ENCODE data around the gene HPS4.

Gene HPS4

DNA sequence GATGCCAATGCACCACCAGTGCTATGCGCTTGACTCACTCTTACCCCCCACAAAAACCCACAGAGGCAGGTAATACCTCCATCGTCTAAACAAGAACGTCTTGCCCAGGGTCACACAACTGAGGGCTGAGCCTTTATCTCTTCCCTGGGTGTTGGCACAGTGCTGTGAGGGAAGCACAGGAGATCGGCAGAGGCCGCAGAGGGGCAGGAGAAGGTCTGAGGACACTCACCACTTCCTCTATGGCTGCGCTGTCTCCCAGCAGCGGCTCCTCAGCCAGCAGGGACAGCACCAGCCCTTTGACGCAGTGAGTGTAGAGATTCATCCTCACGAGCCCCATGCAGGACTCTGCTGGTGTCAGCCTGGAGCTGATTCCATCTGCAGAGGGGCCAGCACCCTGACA lies 19.9 kb downstream of the HPS4 start:
- no peak for ATAC-seq

DNA sequence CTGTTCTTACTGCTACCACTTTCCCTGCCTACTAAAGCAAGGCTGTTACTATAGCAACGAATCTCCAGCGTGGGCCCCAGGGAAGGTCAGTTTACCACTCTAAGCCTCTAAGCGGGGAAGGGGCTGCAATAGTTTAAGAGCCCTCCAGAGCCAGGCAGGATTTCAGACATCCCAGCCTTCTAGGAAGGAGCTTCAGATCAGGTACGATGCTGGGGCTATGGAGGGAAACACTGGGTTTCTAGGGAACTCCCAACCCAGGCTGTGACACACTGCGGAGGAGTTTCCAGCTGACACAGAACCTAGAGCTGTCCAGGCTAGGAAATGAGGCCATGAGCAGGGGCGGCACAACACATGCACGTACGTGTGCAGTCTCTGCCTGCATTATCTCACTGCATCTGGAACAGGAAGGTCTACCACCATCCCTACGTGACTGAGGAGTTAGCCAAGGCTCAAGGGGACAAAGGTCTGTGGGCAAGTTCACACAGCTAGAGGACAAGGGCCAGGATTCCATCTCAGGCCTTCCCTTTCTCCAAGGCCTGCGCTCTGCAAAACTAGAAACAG lies 20.4 kb downstream of the HPS4 start:
- ATAC-seq, result no peak

DNA sequence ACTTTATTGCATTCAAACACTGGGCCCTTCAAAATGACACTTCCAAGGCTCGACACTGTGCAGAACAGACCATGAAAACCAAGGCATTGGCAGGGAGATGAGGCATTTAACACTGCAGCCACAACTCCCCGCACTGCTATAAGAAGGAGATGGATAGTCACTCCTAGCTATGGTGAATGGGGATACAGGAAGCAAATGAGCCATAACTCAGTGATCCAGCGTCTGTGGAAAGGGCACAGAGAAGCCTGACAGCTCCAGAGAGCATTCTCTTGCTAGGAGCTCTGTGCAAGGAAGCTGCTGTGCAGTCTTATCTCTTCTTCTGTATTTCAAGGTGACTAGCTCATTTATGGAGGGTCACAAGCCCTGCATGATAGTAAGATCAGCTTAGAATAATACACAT lies 20.9 kb downstream of the HPS4 start:
- no peak for ATAC-seq

DNA sequence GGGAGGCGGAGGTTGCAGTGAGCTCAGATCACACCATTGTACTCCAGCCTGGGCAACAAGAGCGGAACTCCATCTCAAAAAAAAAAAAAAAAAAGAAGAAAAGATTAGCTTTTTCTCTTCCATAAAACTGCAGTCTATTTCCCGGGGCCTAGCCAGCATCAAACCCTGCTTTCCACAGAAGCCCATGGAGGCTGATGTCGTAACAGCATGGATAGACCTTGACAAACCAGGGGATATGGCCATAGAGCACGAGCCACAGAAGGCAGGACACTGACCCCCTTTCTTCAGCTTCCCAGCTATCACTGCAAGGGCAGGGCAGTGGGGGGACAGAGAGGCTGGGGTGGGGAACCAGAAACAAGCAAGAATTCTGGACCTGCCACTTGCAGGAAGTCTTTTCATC lies 21.5 kb downstream of the HPS4 start:
- ATAC-seq, result no peak

DNA sequence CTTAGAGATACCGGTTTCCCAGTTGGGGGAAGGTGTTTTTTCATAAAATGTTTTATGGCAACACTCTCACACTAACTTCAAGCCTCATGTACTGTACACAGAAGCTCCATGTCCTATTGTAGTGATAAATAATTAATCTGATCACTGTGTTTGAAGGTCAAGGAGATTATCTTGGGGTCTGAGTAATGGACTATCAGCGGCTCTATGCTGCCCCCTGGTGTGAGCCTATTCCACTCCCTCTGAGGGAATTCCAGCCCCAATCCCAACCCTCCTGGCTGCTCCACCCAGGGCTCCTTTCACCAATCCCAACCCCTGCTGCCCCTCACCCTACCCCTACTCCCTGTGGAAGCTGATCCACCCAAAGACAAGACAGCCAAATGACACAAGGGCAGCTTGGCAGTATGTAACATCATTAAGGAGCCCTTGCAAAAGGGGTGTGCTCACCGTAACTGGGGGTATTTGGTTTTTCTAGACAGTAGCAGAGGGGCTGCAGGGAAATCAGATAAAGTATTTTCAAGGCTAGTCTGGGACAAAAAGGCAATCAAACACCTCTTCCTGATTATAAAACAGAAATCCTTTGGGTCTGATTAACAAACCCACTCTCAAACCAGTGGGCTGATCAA lies 22.3 kb downstream of the HPS4 start:
- ATAC-seq, result peak in 1 of 2 donors; percentile 30

DNA sequence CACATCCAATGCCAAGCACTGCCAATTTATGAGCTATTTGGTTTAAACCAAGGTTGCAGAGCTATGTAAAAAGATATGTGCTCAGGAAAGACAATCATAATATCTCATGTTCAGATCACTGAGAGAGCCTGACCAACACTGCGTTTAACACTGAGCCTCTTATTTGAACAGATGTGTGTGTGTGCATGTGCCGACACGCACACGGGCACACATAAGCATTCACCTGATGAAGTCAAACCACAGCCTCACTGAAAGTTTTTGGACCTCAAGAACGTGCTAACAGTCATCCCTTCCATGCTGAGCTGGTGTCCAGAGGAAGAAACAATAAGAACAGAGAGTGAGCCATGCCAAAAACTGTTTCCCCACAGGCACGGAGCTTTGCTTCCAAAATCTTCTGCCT lies 23.4 kb downstream of the HPS4 start:
- no peak for ATAC-seq

DNA sequence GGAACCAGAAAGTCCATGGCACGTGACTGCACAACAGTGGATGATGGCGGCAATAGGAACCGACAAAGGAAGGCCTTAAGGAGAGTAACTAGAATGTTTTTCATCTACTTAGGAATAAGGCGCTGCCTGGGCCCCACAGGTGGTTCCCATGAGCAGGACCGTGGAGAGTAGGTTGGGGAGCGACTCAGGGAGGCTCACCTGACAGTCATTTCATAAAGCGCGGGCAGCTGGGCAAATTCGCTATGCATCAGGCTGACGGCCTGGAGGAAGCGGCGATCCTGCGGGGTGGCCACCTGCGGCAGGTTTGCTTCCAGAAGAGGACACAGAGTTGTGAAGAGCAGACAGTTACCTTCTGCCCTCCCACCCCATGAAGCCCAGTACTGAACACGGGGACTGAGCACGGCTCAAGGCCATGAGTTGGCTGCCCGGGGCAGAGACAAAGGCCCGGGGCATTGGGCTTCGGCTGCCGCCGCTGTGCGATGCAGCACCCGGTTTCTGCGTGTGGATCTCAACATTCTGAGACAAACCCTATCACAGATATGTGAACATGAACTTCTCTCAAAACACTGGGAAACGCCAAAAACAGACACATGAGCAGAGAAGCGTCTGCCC lies 25.8 kb downstream of the HPS4 start:
- no peak for ATAC-seq

DNA sequence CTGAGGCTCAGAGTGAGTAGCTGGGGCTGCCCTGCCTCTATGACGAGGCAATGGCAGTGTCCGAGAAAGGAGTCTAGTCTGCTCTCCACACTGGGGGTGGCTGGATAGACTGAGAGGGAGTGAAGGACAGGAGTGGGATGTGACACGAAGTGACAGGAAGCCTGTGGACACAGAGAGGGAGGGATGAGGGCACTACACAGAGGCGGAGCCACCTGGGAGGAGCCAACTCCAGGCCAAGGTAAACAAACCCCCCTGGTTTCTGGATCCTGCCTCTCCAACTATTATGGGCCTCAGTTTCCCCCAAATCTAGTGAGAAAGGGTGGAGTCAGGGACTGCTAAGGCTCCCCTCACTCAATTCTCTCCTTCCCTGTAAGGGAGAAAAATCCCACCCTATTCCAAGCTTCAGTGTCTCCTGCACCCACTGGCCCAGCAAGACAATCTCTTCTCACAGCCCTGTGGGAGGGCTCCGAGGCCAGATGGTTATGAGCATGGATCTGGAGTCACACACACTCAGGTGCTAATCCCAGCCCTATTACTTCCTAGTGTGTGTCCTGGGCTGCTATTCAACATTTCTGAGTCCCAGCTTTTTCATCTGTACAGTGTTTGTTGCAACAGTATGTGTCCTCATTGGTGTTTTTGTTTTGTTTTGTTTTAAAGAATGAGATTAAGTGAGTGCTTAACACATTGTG lies 29.6 kb downstream of the HPS4 start:
- ATAC-seq, result no peak

DNA sequence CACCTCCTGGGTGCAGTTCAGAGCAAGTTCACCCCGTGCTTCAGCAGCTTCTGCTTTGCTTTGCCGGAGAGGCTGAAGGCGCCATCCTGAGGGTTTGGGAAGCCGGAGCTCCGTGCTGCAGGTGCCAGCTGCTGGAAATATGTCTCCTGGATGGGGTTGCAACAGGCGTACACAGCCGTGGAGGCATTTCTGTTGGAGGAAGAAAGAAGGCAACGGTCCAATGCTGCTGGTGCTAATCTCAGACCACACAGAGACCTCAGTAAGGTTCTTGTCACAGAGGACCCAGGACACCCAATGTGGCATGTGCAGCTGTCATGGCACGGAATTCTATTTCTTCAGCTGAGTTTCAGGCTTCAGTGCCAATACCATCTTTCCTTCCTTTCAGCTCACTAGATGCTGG lies 30.4 kb downstream of the HPS4 start:
- ATAC-seq, result no peak

DNA sequence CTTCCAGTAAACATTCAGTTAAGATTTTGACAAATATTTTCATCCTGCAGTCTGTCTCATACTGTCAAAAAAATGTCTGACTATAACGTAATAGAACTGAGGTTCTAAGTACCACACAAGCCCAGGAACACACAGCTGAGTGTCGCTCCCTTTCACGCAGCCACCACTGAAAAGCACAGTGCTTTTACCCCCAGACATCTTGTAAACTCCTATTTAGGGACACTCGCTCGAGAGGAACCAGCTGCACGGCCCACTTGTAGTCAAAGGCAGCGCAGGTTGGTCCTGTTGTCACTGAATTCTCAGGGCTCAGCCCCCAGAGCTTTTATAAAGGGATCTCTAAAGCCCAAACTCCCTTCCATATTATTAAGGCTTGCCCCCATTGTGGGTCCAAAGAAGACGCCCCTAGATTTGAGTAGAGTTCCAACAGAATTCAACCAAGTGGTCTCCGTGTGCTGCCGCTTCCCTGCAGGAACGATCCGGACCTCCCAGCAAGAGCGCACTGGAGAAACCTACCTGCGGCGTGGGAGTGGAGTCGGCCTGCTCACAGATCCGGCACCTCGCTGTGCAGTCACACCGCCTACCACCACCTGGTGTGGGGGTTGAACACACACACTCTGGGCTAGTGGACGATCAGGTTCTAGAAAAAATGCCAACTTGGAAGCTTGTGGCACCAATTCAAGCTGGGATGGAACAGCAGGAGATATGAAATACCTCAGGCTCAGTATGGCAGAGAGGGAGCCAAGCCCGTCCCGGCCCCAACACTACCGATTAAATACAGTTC lies 31.2 kb downstream of the HPS4 start:
- no peak for ATAC-seq

DNA sequence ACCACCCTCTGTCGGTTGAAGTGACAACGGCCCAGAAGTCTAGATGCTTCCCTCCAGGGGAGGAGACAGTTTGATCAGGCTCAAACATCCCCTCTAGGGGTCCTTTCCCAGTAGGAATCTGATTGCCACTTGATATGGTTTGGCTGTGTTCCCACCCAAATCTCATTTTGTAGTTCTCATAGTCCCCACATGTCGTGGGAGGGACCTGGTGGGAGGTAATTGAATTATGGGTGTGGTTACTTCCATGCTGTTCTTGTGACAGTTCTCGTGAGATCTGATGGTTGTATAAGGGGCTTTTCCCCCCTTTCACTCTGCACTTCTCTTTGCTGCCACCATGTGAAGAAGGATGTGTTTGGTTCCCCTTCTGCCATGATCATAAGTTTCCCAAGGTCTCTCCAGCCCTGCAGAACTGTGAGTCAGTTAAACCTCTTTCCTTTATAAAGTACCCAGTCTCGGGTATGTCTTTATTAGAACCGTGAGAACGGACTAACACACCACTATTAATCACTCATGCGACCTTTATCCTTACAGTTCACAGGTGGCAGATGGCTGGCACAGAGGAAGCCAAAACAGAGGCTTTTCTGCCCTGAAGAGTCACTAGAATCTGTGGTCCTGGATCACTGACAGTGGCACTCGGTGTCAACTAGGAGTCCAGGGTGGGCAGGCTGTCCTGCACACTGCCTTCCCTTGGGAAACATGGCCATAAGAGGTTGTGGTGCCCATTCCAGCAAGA lies 33.0 kb downstream of the HPS4 start:
- no peak for ATAC-seq

DNA sequence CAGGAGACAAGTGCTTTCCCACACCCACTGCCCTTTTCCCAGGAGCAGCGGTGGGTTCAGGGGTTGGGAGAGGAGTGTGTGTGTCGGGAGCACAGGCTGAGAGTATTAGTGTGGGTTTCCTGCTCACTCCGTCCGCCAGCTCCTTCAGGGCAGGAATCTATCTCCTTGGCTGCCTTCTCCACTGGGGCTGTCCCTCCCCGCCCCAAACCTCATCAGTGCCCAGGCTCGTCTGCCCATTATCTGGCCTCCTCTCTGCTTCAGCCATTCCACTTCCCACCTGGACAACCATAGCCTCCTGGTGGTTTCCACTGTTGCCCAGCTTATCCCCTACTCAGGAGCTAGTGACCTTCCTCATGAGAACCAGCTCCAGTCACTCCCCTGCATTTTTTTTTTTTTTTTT lies 34.6 kb downstream of the HPS4 start:
- ATAC-seq, result no peak

DNA sequence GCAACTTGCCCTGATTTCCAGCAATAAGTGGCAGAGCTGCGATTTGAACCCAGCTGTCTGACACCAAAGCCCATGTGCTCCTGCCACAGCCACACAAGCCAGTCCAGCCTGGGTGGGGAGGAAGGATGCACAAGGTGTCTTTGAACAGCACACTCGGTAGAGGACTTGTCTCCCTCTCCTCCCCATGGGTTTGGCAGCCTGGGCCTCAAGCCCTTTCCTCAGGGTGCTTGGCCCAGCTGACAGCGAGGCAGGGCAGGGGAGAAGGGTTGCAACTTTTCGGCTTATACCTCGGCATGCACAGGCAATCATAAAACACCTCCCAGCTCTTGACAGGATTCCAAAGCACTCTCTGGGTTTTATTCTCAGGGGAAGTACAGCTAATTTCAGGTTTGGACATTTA lies 35.2 kb downstream of the HPS4 start:
- ATAC-seq, result no peak

DNA sequence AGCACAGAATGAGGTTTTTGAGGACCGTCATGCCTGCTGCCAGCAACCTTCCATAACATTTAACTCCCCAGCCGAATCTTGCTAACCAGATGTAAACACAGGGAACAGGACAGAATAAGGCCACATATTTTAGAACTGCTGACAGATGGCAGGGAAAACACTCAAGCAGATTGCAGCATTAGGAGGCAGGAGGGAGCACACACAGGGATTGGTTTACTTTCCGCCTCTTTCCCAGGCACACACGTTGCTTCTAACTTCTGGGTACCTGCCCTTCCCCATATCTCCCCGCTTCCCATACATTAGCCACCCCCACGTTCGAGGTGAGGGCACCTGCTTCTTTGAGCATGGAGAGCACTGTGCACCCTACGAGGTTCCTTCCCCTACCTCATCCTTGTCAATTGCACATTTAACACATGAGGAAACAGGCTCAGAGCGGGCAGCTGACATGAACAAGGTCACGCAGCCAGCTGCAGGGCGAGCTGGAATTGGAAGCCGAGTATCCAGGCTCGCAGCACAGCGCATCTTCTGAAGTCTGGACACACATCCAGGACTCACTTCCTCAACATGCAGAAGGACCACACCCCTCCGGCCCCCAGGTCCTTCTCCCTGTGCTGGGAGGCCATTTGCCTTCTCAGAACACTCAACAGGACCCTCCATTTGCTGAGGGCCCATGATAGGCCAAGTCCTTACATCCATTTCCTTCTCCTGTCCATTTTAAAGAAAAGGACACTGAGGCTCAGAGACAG lies 35.8 kb downstream of the HPS4 start:
- no peak for ATAC-seq

DNA sequence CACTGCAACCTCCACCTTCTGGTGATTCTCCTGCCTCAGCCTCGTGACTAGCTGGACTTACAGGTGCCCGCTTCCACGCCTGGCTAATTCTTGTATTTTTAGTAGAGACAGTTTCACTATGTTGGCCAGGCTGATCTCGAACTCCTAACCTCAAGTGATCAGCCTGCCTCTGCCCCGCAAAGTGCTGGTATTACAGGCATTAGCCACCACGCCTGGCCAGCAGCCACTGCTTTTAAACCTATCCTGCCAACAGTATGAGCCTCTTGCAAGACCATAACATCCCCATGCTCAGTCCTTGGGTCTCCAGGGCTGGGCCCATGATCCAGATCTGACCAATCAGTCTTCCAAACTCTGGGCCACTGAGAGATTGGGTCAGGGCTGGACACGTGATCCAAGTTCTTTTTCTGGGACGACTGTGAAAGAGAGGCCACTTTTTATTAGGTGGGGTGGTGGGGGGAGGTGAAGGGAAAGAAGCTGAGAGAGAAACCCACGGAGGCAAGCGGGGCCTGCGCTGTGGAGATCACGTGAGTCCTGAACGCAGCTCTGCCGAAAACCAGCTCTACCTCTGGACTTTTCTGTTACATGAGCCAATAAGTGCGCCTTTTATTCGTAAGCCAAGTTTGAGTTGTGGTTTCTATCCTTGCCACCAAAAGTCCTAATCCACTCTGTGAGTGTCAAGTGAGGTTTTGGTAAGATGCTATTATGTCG lies 36.6 kb downstream of the HPS4 start:
- ATAC-seq, result no peak

DNA sequence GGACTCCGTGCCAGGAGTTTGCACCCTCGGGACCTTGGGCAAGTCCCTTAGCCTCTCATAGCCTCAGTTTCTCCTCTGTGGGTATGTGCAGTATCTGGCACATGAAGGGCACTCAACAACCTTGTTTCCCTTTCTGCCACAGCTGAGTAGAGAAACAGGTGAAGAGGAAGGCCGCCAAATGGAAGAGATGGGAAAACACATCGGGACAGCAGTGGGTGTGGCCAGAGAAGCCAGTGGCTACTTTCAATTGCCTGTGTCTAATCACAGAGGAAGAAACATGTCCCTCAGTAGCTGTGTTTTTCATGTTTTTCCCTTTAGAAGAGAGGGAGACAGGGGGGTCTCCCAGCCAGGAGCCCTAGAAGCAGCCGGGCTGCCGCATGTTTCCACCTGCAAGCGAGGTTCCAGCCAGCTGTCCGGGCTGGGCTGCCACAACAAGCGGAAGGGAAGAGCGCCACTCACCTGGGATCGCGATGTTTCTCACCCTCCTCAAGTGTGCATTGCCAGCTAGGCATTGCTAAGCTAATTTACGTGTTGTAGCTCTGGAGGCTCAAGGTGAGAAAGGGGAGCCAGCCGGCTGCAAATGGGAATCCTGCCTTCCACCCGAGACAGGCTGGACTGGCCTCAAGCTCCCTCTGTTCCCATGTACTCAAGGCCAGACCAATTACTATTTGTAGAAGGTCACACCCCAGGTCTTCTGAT lies 37.9 kb downstream of the HPS4 start:
- no peak for ATAC-seq

DNA sequence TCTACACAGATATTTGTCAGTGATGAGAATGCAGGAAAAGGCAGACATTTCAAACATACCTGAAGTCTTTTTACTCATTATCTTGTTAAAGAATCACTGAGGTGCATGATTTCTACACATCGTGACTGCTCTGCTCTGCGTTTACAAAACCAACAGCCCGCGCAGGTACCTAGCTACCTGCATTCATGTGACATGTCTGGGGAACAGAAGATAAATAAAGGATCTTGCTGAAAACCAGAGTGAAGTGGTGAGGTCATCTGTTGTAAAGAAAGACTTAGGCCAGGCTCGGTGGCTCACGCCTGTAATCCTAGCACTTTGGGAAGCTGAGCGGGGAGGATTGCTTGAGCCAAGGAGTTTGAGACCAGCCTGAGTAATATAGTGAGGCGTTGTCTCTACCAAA lies 38.8 kb downstream of the HPS4 start:
- no peak for ATAC-seq

DNA sequence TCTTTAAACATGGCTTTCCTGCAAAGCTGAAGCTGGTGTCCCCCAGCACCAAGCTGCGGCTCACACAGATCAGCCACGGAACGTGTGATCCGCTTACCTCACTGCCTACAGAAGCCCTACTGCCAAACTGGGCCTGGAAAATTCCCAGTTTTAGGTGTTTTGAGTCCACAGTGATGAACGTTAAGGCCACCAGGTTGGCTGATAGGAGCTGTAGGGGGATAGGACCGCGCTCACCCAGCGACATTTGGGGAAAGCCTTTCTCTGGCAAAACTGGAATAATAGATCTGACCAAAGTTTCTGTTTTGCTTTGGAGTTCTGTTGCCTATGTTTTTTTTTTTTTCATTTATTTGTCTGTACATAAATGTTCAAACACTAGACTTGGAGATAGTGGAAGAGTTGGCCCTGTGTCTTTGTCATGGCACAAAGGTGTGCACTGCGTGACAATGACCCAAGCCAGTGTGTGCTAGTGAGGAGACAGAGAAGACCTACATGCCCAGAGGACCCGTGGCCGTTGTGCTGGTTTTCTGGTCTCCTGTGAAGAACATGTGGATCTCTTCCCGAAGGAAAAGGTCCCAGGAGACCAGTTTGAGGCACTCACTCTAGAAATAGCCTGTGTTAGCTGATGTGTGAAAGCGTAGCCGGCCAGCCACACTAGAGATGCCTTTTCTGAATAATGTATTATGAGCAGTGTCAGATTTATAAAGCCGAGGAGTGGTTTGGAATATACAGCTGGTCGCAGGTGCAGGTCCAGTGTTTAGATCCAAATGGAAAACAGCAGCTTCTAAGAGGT lies 39.5 kb downstream of the HPS4 start:
- ATAC-seq, result no peak

DNA sequence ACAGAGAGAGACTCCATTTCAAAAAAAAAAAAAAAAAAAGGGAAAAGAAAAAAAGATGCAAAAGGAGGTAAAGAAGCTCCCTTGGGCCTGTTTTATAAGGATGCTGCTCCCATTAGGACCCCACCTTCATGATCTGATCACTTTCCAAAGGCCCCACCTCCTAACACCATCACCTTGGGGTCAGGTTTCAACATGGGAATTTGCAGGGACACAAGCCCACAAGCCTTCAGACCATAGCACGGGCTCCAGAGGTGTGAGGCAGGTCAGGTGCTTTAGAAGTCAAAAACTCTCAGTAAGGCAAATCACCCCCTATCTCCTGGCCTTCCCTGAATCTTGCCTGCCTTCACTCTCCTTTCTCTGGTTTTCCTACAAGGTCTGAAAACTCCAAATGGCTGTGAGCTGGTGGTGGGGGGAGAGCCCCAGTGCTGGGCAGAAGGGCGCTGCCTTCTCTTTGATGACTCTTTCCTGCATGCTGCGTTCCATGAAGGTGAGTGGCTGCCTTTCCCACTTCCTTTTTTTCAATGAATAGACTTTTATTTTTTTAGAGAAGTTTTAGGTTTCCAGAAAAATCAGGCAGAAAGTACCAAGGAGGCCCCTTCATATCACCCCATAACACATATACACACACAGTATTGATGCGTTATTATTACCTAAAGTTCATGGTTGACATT lies 41.4 kb downstream of the HPS4 start:
- no peak for ATAC-seq
